ENCODE measurements around the gene PSD4.

- no peak for TF ChIP-seq CTCF (IDR thresholded peaks at IDR 0.05 in 8 of 11, conservative IDR thresholded peaks at IDR 0.05 in 3 of 11)
- TF ChIP-seq POLR2A (IDR thresholded peaks at IDR 0.05): no peak
- no peak for TF ChIP-seq POLR2AphosphoS5 (IDR thresholded peaks at IDR 0.05)
These were observed 48.6 kb upstream of the PSD4 start for GRCh38 chr2:113124984-113125855.
